GM21381 (cell line): Measurements from ENCODE around the gene LAMA3.

Experiments
- ATAC-seq: cut with Tn5 transposase; IDR thresholded peaks from one replicate; pipeline ENCODE4 v1.9.1; 2021; ENCODE audit warnings: mild to moderate bottlenecking, moderate library complexity; ENCODE audit not compliant: unreplicated experiment

Gene LAMA3

GRCh38 chr18:23990474-23991410 lies 301.5 kb downstream of the LAMA3 start:
- ATAC-seq = no peak

DNA sequence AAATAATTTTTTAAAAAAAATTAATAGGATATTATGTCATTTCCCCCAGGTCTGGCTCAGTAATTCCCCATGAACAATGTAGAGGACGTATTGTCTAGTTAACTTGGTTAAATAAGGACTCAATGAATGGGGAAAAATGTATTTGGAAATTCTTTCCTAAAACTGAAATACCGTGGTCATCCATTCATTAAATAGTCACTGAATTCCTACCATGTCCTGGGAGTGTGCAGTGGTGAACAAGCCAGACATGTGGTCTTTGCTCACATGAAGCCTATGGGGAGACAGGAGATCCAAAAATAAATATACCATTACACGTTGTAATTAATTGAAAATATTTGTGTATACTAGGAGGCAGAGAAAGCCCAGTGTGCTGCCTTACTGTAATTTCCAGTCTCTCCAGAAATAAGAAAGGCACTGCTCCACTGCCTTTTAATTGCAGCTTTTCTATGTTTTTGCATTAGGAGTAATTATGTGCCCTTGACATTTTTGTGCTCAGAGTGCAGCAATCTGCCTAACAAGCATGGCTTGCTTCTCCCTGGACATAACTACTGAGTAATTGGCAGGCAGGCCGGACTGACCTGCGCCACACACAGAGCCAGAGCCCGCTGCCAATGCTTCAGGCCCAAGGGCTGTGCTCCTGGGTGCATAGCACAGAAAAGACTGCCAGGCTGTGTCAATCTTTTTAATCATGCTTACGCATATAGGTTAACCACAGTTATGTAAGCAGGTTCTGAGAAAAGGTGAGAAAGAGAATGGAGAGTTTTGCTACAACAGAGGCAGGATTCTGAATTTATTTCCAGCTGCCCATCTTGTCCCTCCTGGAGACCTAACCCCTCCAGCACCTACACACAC lies 303.1 kb downstream of the LAMA3 start:
- peak; percentile 52 for ATAC-seq

- ATAC-seq = no peak
Measured at GRCh38 chr18:23992941-23993280, 303.7 kb downstream of the LAMA3 start.

GRCh38 chr18:23994361-23994902 lies 305.2 kb downstream of the LAMA3 start:
- no peak for ATAC-seq

GRCh38 chr18:23995180-23995579 lies 305.9 kb downstream of the LAMA3 start:
- ATAC-seq = no peak

DNA sequence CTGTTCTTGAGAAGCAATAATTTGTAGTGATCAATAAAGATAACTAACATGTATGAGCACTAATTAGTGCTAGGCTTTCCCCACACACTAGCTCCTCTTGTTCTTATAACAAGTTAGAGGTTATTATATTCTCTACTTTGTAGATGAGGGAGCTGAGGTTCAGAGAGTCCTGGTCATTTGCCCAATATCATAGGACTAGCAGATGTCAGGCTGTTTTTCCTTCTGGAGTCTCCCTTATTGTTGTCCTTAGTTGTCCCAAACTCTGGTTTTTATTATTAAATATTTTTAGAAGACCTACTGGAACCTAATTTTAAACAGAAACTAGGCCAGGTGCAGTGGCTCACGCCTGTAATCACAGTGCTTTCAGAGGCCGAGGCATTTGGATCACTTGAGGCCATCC lies 308.8 kb downstream of the LAMA3 start:
- no peak for ATAC-seq

DNA sequence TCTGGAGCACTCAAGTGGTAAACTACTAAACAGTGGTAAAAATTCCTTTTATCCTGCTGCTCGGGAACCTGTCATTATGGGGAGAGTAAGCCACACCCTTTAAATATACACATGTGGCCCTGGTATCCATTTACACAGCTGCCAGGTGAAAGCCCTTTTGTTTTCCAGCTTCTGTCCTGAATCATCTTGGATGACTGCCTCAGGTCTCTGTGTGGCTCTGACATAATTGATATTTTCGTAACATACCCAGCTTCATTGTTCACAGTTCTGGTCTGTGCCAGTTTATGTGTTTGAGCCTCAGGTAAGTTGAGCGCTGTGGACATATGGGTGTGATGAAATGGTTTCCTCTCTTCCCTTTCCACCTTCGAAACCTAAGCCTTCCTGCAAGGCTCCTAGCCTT lies 309.6 kb downstream of the LAMA3 start:
- no peak for ATAC-seq

GRCh38 chr18:24000613-24001490 lies 311.6 kb downstream of the LAMA3 start:
- ATAC-seq = peak; percentile 37

DNA sequence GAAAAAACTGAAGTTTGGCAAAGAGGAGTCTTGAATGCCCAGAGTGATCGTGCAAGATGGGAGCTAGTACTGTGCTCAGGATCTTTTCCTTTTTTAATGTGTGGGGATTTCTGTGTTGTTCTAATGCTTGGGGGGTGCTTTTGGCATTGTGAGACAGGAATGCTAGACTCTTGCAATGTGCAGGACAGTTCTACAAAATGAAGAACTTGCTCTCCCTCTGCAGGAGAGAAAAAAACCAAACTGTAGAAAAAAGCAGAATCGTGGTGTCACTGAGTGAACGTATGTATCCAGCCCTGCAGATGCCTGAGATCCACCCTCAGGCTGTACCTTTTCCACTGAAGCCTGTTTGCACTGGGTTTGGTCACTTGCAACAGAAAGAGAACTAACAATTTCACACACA lies 313.2 kb downstream of the LAMA3 start:
- no peak for ATAC-seq

- no peak for ATAC-seq
Measured at GRCh38 chr18:24003288-24003687, 314.0 kb downstream of the LAMA3 start.

DNA sequence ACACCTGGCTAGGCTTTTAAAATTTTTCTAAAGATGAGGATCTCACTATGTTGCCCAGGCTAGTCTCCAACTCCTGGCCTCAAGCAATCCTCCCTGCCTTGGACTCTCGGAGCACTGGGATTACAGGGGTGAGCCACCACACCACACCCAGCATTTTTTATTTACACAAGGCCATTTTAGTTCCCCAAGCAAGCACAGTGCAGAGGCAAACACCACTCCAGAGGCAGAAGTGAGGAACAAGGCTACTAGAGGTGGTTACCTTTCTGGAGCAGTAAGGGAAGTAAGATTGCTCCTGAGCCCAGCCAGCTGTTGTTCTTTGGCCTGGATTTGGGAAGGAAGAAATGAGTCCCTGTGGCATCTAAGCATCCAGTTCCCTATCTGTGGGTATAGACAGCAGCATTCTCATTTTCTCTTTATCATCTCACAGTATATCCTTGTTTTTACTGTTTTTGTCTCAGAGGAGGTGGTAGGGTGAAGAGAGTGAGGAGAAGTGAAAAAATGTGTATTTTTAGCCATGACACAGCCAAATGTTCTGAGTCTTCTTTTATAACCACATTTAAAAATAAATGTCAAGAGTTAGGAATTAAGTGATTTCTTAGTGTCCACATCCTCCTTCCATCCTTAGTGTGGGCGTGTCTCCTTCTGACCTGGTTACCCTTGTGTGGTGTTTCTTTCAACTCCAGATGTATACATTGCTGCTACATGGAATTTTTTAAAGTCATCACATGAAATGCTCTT lies 314.8 kb downstream of the LAMA3 start:
- ATAC-seq = no peak
